ENCODE data around the gene MBD3L4. TPM values are rescaled to one million over a fixed set of nuclear protein-coding genes. Genes with fewer than 3 reads are reported as not detected.
"Not testable (repeated sequence)": the region's sequence is repeated elsewhere in the genome, so short reads cannot be mapped to it uniquely, and the experiment has no call there.

Gene MBD3L4
- total RNA-seq, 1 experiment from 2014 or later, result not detected

- no peak for DNase-seq
- Mint-ChIP-seq H3K9me3 (ENCODE audit: unreplicated experiment) (peaks cover 9% of the 10 kb centered on the region), H3K4me1 (ENCODE audit: low read depth, unreplicated experiment) (peaks cover 7% of the 10 kb centered on the region), H3K4me3 (ENCODE audit: unreplicated experiment) (peak overlapping the region; percentile 72), H3K27me3 (ENCODE audit: insufficient read depth, unreplicated experiment) (no peaks in the 10 kb centered on the region), H3K27ac (ENCODE audit: unreplicated experiment) (peak overlapping the region; percentile 70), H3K36me3 (ENCODE audit: insufficient read depth, unreplicated experiment) (peaks cover 31% of the 10 kb centered on the region)
- BruUV-seq (replicated peaks), result no TSS peak
- Histone ChIP-seq H3K27me3 (replicated peaks; ENCODE audit: control insufficient read depth, insufficient read depth, low read length) (no peaks in the 10 kb centered on the region), H3K9me3 (peaks cover 6% of the 10 kb centered on the region; the same call in 1 of the 2 replicates), H3K4me3 (ENCODE audit: low read depth, low read length) (peak overlapping the region; percentile 31), H3K4me1 (no peaks in the 10 kb centered on the region), H3K36me3 (ENCODE audit: control insufficient read depth, insufficient read depth, low read length) (peaks cover 1% of the 10 kb centered on the region)
- intact Hi-C loops (cut with micrococcal nuclease; ENCODE audit: unreplicated experiment), result no loop called here
- POLR2A ChIA-PET, result interaction anchor here (0.6 to 1.6 kb wide), 4 partner anchors 9 to 696 kb away, joined by 3 to 28 read pairs (median 4); partner anchors contain the start of gene ALKBH7
- CTCF ChIA-PET, result interaction anchor here (1.0 kb wide), 1 partner anchor 31 kb away, joined by 4 read pairs; no protein-coding TSS in a partner anchor
- no peak for TF ChIP-seq CTCF (IDR thresholded peaks at IDR 0.05; ENCODE audit: insufficient read depth in 1 of 2, low read depth in 1 of 2, low read length in 1 of 2, severe bottlenecking in 1 of 2, unreplicated experiment in 1 of 2)
Measured at GRCh38 chr19:7068599-7068998, 28.6 kb upstream of the MBD3L4 start.

GRCh38 chr19:7067716-7068115, 27.7 kb upstream of the MBD3L4 start:
- Histone ChIP-seq H3K9me3 (peaks cover 6% of the 10 kb centered on the region; the same call in 1 of the 2 replicates), H3K36me3 (ENCODE audit: control insufficient read depth, insufficient read depth, low read length) (peaks cover 1% of the 10 kb centered on the region), H3K27me3 (replicated peaks; ENCODE audit: control insufficient read depth, insufficient read depth, low read length) (no peaks in the 10 kb centered on the region), H3K4me1 (no peaks in the 10 kb centered on the region), H3K4me3 (ENCODE audit: low read depth, low read length) (no peak overlapping the region)
- no TSS peak for BruUV-seq (replicated peaks)
- DNase-seq, result no peak
- peaks cover 9% of the 10 kb centered on the region for H3K9me3 Mint-ChIP-seq (ENCODE audit: unreplicated experiment)
- CTCF ChIA-PET, result no interaction called here
- H3K27ac Mint-ChIP-seq (ENCODE audit: unreplicated experiment), result no peak overlapping the region
- H3K27me3 Mint-ChIP-seq (ENCODE audit: insufficient read depth, unreplicated experiment), result no peaks in the 10 kb centered on the region
- intact Hi-C loops (cut with micrococcal nuclease; ENCODE audit: unreplicated experiment), result no loop called here
- H3K36me3 Mint-ChIP-seq (ENCODE audit: insufficient read depth, unreplicated experiment), result peaks cover 25% of the 10 kb centered on the region
- TF ChIP-seq CTCF (IDR thresholded peaks at IDR 0.05; ENCODE audit: insufficient read depth in 1 of 2, low read depth in 1 of 2, low read length in 1 of 2, severe bottlenecking in 1 of 2, unreplicated experiment in 1 of 2), result no peak
- POLR2A ChIA-PET, result no interaction called here
- H3K4me1 Mint-ChIP-seq (ENCODE audit: low read depth, unreplicated experiment), result peaks cover 7% of the 10 kb centered on the region
- H3K4me3 Mint-ChIP-seq (ENCODE audit: unreplicated experiment), result no peak overlapping the region

GRCh38 chr19:7067122-7067521, 27.1 kb upstream of the MBD3L4 start:
- H3K27me3 ChIP-seq (replicated peaks; ENCODE audit: control insufficient read depth, insufficient read depth, low read length); BruUV-seq (replicated peaks); CTCF ChIA-PET; POLR2A ChIA-PET; H3K9me3 ChIP-seq; H3K4me1 ChIP-seq; H3K36me3 ChIP-seq (ENCODE audit: control insufficient read depth, insufficient read depth, low read length); intact Hi-C loops (cut with micrococcal nuclease; ENCODE audit: unreplicated experiment); H3K4me3 ChIP-seq (ENCODE audit: low read depth, low read length); H3K9me3 Mint-ChIP-seq (ENCODE audit: unreplicated experiment); H3K4me3 Mint-ChIP-seq (ENCODE audit: unreplicated experiment); H3K27me3 Mint-ChIP-seq (ENCODE audit: insufficient read depth, unreplicated experiment); H3K27ac Mint-ChIP-seq (ENCODE audit: unreplicated experiment); H3K4me1 Mint-ChIP-seq (ENCODE audit: low read depth, unreplicated experiment): not testable (repeated sequence)
- peaks cover 19% of the 10 kb centered on the region for H3K36me3 Mint-ChIP-seq (ENCODE audit: insufficient read depth, unreplicated experiment)
- peak in 1 of 2 experiments; percentile 29 for DNase-seq
